Measurements from ENCODE around the gene LMOD1.
"Not testable (repeated sequence)": the region's sequence is repeated elsewhere in the genome, so short reads cannot be mapped to it uniquely, and the experiment has no call there.

LMOD1 gene

GRCh38 chr1:201916649-201917249 is 29.6 kb downstream of the LMOD1 start:
- no peak for DNase-seq

DNA sequence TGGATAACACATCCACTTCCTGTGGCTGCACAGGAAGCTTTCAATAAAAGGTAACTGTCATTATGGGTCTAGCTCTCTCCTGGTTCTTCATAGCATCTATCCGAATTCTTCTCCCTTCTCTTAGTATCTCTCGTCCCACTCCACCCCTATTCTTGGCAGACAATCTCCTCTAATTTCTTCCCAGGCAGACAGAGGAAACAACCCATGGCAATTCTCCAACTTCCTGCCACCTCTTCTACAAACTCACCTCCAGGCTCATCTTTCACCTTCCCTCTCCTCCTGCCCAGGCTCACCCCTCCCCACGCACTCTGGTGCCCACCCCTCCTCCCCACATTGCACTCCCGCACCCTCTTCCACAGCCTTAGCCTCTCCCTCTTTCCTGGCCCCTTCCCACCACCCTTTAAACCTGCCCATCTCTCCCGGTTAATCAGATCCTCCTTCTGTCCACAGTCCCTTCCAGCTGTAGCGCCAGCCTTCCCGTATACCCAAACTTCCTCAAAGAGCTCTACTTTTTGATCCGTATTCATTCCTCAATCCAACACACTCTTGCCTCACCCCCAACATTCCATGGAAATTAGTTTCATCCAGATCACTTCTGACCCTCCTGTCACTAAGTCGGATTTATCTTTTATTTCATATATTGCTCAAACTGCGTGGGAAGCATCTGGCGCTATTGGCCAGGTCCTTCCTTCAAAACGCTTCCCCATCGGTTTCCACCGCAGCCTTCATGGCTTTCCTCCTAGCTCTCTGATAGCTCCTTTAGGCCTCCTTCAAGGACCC is 31.7 kb downstream of the LMOD1 start:
- no peak for DNase-seq

DNA sequence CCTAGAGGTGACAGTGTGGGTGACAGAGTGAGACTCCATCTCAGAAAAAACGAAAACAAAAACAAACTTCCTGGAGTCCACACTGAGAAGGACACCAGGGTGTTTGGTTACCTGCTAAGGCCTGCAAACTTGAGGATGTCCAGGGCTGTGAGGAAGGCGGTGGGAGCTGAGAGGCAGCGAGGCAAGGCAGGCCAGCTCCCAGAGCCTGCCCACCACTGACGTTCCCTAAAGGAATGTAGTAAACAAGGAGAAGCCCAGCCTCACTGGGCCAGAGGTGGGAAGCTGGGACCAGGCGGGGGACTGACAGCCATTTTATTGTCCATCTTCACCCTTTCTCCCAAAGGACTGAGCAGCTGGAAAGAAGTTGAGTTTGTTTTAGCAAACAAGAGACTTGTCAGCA is 33.5 kb downstream of the LMOD1 start:
- no peak for DNase-seq

GRCh38 chr1:201911826-201912571 is 34.3 kb downstream of the LMOD1 start:
- no peak for DNase-seq

DNA sequence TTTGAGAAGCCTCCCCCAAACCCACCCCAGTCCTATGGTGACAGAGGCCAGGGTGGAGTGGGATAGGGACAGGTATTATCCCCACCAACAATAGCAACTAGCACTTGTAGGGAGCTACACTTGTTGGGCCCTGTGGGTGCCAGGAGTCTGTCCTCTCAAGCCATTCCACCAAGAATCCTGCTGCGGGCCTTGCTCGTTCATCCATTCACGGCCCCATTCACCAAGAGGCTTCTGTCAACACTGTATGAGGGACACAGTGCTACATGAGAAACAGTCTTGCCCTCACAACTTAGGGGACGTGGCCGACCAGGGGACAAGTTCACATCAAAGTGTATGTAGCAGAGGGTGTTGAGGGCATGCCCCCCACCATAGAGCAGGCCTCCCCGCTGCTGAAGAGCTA is 38.7 kb downstream of the LMOD1 start:
- DNase-seq = no peak

- DNase-seq = no peak
Observed at GRCh38 chr1:201906336-201906735, 40.0 kb downstream of the LMOD1 start.

DNA sequence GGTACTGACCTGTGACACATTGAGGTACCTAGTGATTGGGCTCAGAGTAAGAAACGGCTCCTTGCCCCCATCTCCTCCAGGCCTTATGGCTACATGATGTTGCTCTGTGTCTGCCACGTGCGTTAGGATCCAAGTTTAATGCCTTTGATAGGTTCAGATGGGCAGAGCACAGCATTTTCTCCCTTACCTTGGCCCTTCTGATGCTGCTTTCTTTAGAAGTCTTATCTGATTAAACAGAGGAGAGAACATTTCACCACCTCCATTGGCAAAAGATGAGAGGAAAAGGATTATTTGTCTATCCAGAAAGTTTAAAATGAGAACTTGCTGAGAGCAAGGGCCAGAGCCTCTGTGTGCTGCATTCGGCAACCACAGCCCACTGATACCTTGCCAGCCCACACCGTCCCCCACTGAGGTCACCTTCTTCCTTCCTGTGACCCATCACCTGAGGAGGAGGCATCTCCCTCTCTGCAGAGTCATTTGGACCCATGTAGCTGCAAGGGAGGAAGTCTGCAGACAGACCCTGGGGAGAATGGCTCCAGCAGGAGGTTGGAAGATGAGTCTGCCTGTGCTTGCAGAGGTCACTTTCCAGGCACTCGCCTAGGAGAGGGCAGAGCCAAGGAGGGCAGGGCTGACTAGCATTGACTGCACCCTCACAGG is 41.0 kb downstream of the LMOD1 start:
- DNase-seq = no peak

DNA sequence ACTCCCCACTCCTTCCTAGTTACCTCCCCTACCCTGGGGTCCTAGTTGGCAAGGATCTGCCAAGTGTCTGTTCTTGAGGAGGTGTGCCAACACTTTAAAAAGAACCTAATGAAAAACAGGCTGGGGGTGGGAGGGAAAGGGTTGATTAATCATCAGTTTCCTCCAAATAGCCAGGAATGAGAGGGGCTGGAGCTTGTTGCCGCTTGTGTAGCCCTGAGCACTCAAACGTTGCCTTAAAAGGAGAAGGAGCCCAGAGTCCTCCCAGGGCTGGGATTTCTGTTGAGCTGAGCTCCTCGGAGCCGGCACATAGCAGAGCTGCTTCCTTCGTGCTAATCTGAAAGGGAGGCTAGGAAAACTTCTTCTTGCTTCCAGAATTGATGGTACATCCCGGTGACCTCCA is 41.8 kb downstream of the LMOD1 start:
- DNase-seq = no peak

DNA sequence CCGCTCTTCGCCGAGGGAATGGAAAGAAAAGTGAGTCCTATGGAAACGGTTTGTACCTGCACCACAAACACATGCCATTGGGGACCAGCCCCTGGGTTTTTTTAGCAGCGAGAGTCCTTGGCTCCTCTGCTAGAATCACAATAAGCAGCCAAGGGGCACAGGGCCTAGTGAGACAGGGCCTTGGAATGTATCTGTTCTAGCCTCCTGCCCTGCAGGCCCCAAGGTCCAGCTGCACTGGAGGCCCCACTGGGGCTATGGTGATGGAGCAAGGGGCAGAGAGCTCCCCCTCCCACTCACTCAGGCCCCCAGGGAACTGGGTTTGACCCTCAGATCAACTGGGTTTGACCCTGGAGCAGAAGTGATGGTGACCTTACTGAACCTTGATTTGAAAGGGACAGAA is 43.2 kb downstream of the LMOD1 start:
- DNase-seq = no peak

DNA sequence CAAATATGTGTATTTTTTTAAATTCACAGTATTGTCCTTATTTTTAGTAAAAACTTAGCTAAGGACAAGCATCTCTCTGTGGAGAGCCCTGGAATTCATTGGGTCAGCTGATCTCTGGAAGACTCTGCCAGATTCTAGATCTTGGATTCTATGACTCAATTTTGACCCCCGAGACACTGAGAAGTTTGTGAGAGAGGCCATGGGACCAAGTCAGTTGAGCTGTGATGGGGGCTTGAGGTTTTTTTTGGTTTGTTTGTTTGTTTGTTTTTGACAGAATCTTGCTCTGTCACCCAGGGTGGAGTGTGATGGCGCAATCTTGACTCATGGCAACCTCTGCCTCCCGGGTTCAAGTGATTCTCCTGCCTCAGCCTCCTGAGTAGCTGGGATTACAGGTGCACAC is 44.1 kb downstream of the LMOD1 start:
- no peak for DNase-seq

DNA sequence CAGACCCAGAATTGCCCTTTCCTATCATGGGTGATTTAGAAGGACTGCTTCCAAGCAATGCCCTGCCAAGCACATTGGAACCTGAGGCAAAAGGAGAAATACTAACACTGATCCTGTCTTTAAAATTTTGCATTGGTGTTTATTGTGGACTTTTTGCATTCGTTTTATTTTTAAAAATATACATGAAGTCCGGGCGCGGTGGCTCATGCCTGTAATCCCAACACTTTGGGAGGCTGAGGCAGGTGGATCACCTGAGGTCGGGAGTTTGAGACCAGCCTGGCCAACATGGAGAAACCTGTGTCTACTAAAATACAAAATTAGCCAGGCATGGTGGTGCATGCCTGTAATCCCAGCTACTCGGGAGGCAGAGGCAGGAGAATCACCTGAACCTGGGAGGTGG is 45.3 kb downstream of the LMOD1 start:
- DNase-seq = not testable (repeated sequence)

DNA sequence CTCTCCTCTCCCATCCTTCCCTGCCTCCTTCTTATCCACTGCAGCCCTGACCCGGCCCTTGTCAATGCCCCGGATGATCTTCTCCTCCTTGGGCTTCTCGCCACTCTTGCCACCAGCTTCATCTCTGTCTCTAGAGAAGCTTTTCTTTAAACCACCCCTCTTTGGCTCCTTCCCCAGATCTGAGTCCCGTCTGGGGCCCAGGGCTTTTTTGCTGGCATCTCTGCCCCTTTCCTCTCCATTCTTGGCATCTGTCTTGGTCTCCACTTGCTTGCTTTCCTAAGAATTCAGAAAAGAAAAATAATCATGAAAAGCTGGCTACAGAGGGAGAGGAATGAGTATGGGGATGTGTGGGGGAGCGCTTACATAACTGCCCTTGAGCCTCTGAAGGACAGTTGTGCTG is 45.9 kb downstream of the LMOD1 start:
- peak in 1 of 56 donors; percentile 18 for DNase-seq

DNA sequence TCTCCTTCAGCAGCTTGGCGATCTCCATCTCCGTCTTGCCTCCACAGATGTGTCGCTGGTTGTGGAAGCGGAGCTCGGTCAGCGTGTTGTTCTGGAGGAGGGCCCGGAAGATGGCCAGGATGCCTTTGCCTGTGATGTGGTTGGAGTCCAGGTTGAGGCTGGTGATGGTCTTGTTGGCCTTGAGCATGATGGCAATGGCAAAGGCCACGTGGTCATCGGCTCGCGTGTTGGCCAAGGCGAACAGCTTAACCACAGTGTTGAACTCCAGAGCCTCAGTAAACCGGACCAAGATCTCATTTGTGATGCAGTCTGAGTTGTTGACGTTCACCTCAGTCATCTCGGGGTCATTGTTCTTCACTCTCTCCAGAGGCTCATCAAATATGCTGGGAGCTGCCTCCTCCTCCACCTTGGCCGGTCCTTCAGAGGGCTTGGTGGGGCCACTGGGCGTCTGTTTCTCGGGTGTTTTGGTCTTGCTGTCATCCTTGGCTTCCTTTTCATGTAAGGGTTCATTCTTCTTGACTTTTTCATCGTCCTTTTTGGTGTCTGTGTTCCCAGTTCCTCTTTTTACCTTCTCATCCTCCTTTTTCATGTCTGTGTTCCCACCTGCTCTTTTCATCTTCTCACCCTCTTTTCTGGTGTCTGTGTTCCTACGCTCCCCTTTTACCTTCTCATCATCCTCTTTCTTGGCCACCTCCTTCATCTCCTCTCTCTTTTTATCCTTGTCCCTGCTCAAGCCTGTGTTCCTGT is 46.5 kb downstream of the LMOD1 start:
- DNase-seq = no peak

DNA sequence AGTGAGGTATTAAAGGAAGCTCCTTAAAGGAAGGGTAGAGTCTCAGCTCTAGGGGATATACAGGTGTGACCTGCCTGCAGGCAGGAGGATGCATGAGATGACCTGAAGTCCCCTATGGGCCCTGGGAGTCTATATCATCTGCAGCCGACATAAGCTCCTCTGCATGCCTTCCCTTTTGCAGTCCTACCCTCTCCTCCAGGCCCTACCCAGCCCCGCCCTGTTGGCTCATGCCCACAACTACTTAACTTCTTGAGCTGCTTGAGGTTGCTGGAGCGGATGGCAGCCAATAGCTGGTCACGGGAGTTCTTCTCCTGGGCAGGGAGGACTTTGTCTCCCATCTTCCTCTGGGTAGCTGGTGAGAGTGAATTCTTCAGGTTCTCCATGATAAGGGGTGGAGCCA is 47.4 kb downstream of the LMOD1 start:
- DNase-seq = no peak

DNA sequence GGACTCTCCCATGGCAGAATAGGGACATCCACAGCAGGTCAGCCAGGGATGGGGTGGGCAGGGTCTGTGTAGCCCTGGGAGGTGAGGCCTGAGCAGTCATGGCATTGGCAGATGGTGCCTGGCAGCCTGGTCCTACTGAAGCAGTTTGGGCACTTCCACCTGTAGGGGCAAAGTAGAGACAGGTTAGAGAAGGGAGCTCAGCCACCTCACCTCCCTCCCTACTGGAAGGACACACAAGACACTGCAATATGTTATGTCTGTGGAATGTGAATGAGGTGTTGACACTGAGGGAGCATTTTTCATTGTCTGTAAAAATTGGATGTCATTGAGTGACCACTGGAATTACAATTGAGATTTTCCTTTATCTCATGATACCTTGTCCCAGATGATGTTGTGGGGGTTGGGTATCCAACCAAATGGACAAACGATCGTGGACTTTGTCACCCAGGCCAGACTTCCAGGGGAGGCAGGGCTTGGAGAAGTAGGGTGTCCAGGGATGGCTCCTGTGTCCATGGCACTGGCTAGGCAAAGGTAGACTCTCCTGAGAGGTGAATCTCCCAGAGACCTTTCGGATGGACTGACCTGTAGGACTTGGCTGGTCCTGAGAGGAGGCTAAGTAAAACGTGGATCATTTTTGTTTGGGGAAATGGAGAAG is 48.0 kb downstream of the LMOD1 start:
- no peak for DNase-seq

DNA sequence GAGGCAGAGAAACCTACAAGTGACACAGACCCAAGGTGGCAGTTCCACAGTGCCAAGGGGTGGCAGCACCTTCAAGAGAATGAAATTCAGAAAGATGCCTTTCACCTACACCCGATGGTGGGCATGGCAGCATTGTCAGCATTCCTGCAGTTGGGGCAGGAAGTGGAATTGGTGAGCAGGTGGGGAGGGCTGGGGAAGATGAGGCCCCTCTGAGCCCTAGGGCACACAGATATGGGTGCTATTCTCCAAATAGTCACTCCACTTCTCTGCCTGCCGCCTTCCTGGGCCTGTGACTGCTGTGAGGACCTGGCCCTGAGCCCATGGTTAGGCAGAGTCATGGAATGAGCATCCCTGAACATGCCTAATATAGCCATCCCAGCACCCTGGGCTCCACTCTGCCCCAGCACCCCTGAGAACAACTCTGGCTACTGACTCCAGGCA is 49.4 kb downstream of the LMOD1 start:
- no peak for DNase-seq

DNA sequence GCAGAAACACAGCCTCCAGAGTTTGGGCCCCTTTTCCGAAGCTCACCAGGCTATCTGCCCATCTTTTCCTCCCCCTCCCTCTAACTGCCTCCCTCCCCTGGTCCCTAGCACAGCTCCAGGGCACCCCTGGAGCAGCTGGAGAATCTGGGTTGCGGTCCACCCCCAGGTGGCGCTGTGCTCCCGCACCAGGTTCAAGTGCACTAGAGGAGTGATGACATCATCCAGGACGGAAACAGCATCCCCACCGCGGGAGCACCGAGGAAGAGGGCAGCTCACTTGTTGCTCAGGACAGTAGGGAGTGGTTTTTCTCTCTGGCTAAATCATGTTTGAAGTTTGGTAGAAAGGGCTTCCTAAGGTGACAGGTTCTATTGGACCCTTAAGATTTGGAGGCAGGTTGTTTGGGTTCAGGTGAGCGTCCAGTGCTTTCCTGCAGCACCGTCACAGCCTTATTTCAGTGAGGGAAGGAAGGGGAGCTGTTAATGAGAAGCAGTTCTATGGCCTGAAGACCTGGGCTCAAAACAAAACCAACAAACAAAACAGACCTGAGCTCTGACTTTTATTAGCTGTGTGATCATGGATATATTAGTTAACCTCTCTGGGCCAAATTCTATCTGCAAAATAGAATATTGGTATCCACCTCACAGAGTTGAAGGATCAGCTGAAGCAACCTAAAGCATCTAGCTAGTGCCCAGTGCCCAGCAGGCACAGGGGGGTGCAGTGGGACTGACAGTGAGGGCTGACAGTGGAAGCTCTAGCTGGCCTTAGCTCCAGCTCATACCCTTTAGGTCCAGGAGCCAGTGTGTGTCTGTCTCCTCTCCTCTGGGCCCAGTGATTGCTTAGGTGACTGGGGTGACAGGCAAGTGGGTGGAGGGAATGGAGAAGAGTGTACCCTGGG is 50.2 kb downstream of the LMOD1 start:
- DNase-seq = peak in 52 of 56 donors; percentile 19 to 89 (median 69)

DNA sequence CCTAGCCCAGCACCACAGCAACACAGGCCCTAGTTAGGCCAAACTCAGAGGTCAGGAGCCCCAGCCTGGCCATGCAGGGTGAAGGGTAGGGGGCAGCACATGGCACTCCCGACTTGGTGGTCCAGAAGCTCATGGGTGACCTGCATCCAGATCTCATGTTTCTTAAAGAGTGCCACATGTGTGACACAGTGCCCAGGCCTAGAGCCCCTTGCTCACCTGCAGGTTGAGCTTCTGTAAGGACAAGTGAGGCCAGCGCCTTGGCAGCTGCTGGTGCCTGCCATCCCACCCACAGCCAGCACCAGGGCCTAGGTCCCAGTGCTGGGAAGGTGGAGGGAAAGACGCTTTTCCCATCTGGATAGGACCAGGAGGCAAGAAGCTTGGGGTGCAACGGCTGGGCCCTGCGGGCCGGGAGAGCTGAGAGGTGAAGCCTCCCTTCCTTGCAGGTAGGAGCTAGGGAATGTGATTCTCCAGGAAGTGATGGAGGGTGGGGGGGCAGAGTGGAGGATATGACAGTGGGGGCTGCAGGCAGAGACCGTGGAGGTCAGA is 51.2 kb downstream of the LMOD1 start:
- no peak for DNase-seq

Measured in nucleus accumbens (tissue), 56 donors.